Naive B cell (primary cell): ENCODE measurements around the gene RNF31. TPM values are rescaled to one million over a fixed set of nuclear protein-coding genes. Genes with fewer than 3 reads are reported as not detected.

ENCODE experiments used
- ATAC-seq, 2 donors: fragments of 150-1000 bp; cut with Tn5 transposase; 2 replicates each; pipeline ENCODE4 v1.10.0; 2021; ENCODE audit warnings: low read depth in 2 of 2, mild to moderate bottlenecking in 2 of 2, moderate library complexity in 2 of 2
- DNase-seq: peaks from one replicate; pipeline ENCODE4 v3.0.0; 2022
- H3K27ac Mint-ChIP-seq, 6 donors: one replicate each; pipeline ENCODE4 v1.8.0; 2020 to 2022; ENCODE audit warnings: mild to moderate bottlenecking in 6 of 6, mixed read lengths in 6 of 6, moderate library complexity in 5 of 6, inconsistent platforms in 2 of 6
- H3K27me3 Mint-ChIP-seq, 3 donors: one replicate each; pipeline ENCODE4 v1.8.0; 2021 to 2022; ENCODE audit warnings: mixed read lengths in 3 of 3, mild to moderate bottlenecking in 1 of 3
- H3K36me3 Mint-ChIP-seq, 2 donors: one replicate each; pipeline ENCODE4 v1.8.0; 2020 to 2022; ENCODE audit warnings: mixed read lengths in 2 of 2, inconsistent platforms in 1 of 2, mild to moderate bottlenecking in 1 of 2
- H3K4me1 Mint-ChIP-seq, 3 donors: one replicate each; pipeline ENCODE4 v1.8.0; 2020 to 2022; ENCODE audit warnings: mixed read lengths in 3 of 3, inconsistent platforms in 1 of 3, mild to moderate bottlenecking in 1 of 3, moderate library complexity in 1 of 3
- H3K4me3 Mint-ChIP-seq, 8 donors: one replicate each; pipeline ENCODE4 v1.8.0; 2020 to 2022; ENCODE audit warnings: mild to moderate bottlenecking in 8 of 8, mixed read lengths in 8 of 8, moderate library complexity in 8 of 8, inconsistent platforms in 2 of 8
- H3K9me3 Mint-ChIP-seq, 7 donors: one replicate each; pipeline ENCODE4 v1.8.0; 2020 to 2022; ENCODE audit warnings: mixed read lengths in 7 of 7, mild to moderate bottlenecking in 5 of 7, inconsistent platforms in 2 of 7, moderate library complexity in 1 of 7
- polyA plus RNA-seq, 6 donors: library from polyadenylated mRNA; unstranded; fragments of 300-500 nt; fragmentation: Illumina TruSeq; gene quantifications; one replicate each; pipeline ENCODE4 v1.2.3, GENCODE V29; 2021; ENCODE audit warnings: low read depth in 6 of 6

RNF31 gene
- polyA plus RNA-seq, 6 donors from 2014 or later, result 21.0 to 47.2 (median 32.1) TPM

- H3K27me3 Mint-ChIP-seq, result no peaks in the 10 kb centered on the region
- H3K36me3 Mint-ChIP-seq, result peaks cover 5 to 32% of the 10 kb centered on the region in 2 donors
- ATAC-seq (no peak), DNase-seq (no peak)
- H3K27ac Mint-ChIP-seq, result peak overlapping the region in 5 of 6 donors; percentile 94 to 99 (median 97)
- peak overlapping the region; percentile 97 to 100 (median 98) for H3K4me3 Mint-ChIP-seq
- peaks cover 39 to 62% (median 58%) of the 10 kb centered on the region in 3 donors for H3K4me1 Mint-ChIP-seq
- no peaks in the 10 kb centered on the region for H3K9me3 Mint-ChIP-seq
Measured at GRCh38 chr14:24162093-24162492, 14.8 kb downstream of the RNF31 start.

GRCh38 chr14:24164518-24164991 lies 17.3 kb downstream of the RNF31 start:
- H3K4me1 Mint-ChIP-seq, result peaks cover 50 to 68% (median 67%) of the 10 kb centered on the region in 3 donors
- no peaks in the 10 kb centered on the region for H3K27me3 Mint-ChIP-seq
- ATAC-seq (no peak), DNase-seq (no peak)
- H3K27ac Mint-ChIP-seq, result peak overlapping the region in 1 of 6 donors; percentile 83
- no peaks in the 10 kb centered on the region for H3K9me3 Mint-ChIP-seq
- peak overlapping the region in 5 of 8 donors; percentile 15 to 86 (median 46) for H3K4me3 Mint-ChIP-seq
- peaks cover 16 to 47% of the 10 kb centered on the region in 2 donors for H3K36me3 Mint-ChIP-seq

DNA sequence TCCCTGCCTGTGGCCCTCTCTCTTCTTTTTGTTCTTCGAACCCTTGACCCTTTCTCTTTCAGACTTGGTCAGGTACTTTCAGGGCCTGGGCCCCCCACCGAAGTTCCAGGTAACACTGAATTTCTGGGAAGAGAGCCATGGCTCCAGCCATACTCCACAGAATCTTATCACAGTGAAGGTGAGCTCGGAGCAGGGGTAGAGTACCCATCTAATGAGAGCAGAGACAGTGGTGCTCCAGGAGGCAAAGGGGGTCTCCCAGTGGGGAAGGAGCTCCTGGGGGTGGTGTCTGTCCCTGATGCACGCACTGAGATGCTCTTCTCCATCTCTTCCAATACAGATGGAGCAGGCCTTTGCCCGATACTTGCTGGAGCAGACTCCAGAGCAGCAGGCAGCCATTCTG lies 18.5 kb downstream of the RNF31 start:
- peaks cover 49 to 62% (median 59%) of the 10 kb centered on the region in 3 donors for H3K4me1 Mint-ChIP-seq
- no peaks in the 10 kb centered on the region for H3K27me3 Mint-ChIP-seq
- H3K4me3 Mint-ChIP-seq, result peak overlapping the region in 3 of 8 donors; percentile 20 to 57 (median 30)
- ATAC-seq (no peak), DNase-seq (no peak)
- H3K9me3 Mint-ChIP-seq, result no peaks in the 10 kb centered on the region
- H3K27ac Mint-ChIP-seq, result peak overlapping the region in 3 of 6 donors; percentile 26 to 89 (median 56)
- peaks cover 16 to 49% of the 10 kb centered on the region in 2 donors for H3K36me3 Mint-ChIP-seq

GRCh38 chr14:24167469-24168114 lies 20.3 kb downstream of the RNF31 start:
- Mint-ChIP-seq H3K4me3 (peak overlapping the region in 2 of 8 donors; percentile 19 to 33), H3K4me1 (peaks cover 43 to 63% (median 51%) of the 10 kb centered on the region in 3 donors), H3K27ac (peak overlapping the region in 4 of 6 donors; percentile 60 to 79 (median 78)), H3K9me3 (no peaks in the 10 kb centered on the region), H3K36me3 (peaks cover 16 to 49% of the 10 kb centered on the region in 2 donors), H3K27me3 (no peaks in the 10 kb centered on the region)
- ATAC-seq (no peak), DNase-seq (no peak)

DNA sequence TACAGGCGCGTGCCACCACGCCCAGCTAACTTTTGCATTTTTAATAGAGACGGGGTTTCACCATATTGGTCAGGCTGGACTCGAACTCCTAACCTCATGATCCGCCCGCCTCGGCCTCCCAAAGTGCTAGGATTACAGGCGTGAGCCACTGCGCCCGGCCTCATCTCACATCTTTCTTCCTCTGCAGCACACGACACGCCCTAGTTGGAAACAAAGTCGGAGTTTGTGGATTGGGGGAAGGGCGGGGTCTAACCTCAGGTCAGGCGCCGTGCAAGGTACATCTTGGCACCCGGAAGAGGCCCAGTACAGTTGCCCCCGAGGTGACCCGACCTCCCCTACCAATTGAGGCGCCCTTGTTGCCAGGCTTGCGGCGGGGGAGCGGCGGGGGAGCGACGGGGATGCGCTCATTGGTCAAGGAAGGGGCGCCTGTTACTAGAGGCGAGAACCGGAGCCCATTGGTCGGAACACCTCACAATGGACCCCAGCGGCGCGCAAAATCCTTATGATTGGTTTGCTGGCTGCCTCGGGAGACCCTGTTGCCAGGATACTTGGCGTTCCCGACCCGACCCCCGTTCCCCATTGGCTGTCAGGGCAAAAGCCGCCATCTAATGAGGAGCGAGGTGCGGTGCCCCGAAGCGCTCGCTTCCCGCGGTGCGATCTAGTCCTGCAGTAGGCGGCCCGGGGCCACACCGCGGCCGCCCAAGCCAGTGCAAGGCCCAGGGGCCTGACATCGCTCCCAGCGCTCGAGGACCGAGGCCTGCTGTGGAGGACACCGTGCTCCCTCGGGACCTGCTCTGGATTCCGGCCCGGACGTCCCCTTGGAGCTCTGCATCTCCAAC lies 24.3 kb downstream of the RNF31 start, which contains the start of gene REC8:
TSS of gene REC8 (plus strand) at position 659 of the 839 bp plus-strand sequence. CDS start 473 bp downstream, outside the sequence.
- H3K36me3 Mint-ChIP-seq, result peaks cover 11 to 23% of the 10 kb centered on the region in 2 donors
- H3K4me3 Mint-ChIP-seq, result peak within 1 kb of the TSS; percentile 78 to 95 (median 93)
- H3K27ac Mint-ChIP-seq, result peak within 1 kb of the TSS; percentile 38 to 95 (median 82)
- peak; percentile 85 for DNase-seq
- H3K9me3 Mint-ChIP-seq, result no peaks in the 10 kb centered on the region
- H3K27me3 Mint-ChIP-seq, result no peaks in the 10 kb centered on the region
- H3K4me1 Mint-ChIP-seq, result peaks cover 25 to 38% (median 27%) of the 10 kb centered on the region in 3 donors
- peak; percentile 90 to 92 for ATAC-seq

DNA sequence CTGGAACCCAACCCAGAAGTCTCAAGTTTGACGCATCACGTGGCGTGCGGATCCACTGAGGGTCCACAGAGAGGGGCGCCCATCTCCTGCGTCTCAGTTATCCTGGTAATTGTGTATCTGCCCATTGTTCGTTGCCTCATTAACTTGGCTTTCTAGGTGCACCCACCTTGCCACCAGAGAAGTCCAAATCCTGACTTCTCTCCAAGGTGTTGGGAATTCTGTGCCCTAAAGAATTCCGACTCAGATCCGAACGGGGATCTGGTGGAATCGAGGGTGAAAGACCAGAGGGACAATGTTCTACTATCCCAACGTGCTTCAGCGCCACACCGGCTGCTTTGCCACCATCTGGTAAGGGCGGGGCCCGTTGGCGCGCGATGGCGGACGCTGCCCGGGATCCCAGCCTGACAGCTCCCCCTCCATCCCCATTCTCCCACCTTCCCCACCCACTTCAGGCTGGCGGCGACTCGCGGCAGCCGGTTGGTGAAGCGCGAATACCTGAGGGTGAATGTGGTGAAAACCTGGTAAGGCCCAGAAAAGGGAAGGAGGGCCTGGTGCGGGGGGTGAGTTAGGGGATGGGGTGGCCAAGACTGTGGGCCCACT lies 25.1 kb downstream of the RNF31 start:
- peak overlapping the region; percentile 78 to 95 (median 93) for H3K4me3 Mint-ChIP-seq
- peak in 1 of 2 donors; percentile 1 for ATAC-seq
- no peak for DNase-seq
- H3K9me3 Mint-ChIP-seq, result no peaks in the 10 kb centered on the region
- H3K27me3 Mint-ChIP-seq, result no peaks in the 10 kb centered on the region
- H3K27ac Mint-ChIP-seq, result peak overlapping the region in 4 of 6 donors; percentile 24 to 82 (median 72)
- peaks cover 10 to 17% of the 10 kb centered on the region in 2 donors for H3K36me3 Mint-ChIP-seq
- H3K4me1 Mint-ChIP-seq, result peaks cover 23 to 34% (median 26%) of the 10 kb centered on the region in 3 donors

DNA sequence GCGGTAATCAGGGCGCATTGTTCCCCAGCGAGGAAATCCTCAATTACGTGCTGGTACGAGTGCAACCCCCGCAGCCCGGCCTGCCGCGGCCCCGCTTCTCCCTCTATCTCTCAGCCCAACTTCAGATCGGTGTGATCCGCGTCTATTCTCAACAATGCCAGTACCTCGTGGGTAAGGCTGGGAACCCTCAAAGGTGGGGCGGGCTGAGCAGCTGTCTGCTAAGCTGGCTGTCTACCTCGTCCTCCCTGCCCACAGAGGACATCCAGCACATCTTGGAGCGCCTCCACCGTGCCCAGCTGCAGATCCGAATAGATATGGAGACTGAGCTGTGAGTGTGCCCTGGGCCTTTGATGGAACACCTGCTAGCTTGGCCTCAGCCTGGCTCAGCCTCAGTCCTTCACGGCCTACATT lies 25.6 kb downstream of the RNF31 start:
- Mint-ChIP-seq H3K27ac (peak overlapping the region in 3 of 6 donors; percentile 70 to 87 (median 82)), H3K36me3 (peaks cover 6 to 12% of the 10 kb centered on the region in 2 donors), H3K27me3 (no peaks in the 10 kb centered on the region), H3K4me3 (peak overlapping the region; percentile 37 to 94 (median 76)), H3K4me1 (peaks cover 21 to 34% (median 21%) of the 10 kb centered on the region in 3 donors), H3K9me3 (no peaks in the 10 kb centered on the region)
- ATAC-seq (no peak), DNase-seq (no peak)

GRCh38 chr14:24176599-24176998 lies 29.3 kb downstream of the RNF31 start:
- ATAC-seq (no peak), DNase-seq (no peak)
- Mint-ChIP-seq H3K9me3 (no peaks in the 10 kb centered on the region), H3K4me3 (no peak overlapping the region), H3K27me3 (no peaks in the 10 kb centered on the region), H3K36me3 (no peaks in the 10 kb centered on the region), H3K27ac (no peak overlapping the region), H3K4me1 (peaks cover 15 to 38% (median 22%) of the 10 kb centered on the region in 3 donors)

DNA sequence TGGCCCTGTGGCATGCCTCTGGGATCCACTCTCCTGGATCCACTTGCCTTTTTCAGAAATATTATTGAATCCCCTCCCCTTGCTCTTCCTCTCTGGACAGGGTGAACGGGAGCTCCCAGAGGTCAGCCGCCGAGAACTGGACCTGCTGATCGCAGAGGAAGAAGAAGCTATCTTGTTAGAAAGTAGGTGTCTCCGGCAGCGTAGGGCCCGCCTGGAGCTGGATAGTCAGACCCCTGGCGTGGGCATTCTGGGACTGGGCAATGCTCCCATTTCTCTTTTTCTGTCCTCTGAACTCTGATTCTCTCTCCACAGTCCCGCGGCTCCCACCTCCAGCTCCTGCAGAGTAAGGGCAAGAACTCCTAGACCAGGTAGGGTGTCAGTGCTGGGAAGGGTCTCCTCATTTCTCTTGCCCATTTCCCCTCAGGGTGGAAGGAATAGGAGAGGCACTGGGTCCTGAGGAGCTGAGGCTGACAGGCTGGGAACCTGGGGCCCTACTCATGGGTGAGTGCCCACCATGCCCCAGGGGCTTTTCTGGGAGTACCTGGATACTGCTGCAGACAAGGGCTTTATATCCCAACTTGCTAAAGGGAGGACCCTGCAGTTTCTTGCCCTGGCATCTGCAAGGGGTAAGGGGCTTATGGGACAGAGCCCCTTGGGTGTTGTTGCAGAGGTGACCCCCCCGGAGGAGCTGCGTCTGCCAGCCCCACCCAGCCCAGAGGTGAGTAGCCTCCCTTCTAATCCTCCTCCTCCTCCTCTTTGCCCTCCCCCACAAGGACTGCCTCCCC lies 29.9 kb downstream of the RNF31 start:
- H3K27ac Mint-ChIP-seq, result peak overlapping the region in 1 of 6 donors; percentile 33
- H3K9me3 Mint-ChIP-seq, result no peaks in the 10 kb centered on the region
- DNase-seq (no peak), ATAC-seq (no peak)
- no peak overlapping the region for H3K4me3 Mint-ChIP-seq
- no peaks in the 10 kb centered on the region for H3K36me3 Mint-ChIP-seq
- H3K4me1 Mint-ChIP-seq, result peaks cover 12 to 32% (median 20%) of the 10 kb centered on the region in 3 donors
- H3K27me3 Mint-ChIP-seq, result no peaks in the 10 kb centered on the region

- DNase-seq, result no peak
- no peak overlapping the region for H3K27ac Mint-ChIP-seq
- H3K4me3 Mint-ChIP-seq, result no peak overlapping the region
- no peak for ATAC-seq
- H3K36me3 Mint-ChIP-seq, result peaks cover 0 to 4% of the 10 kb centered on the region in 2 donors
- H3K9me3 Mint-ChIP-seq, result no peaks in the 10 kb centered on the region
- no peaks in the 10 kb centered on the region for H3K27me3 Mint-ChIP-seq
- H3K4me1 Mint-ChIP-seq, result peaks cover 12 to 31% (median 17%) of the 10 kb centered on the region in 3 donors
Measured at GRCh38 chr14:24177891-24178290, 30.6 kb downstream of the RNF31 start.

- Mint-ChIP-seq H3K36me3 (peaks cover 0 to 4% of the 10 kb centered on the region in 2 donors), H3K4me1 (peaks cover 10 to 24% (median 12%) of the 10 kb centered on the region in 3 donors), H3K27ac (peak overlapping the region in 3 of 6 donors; percentile 59 to 66 (median 65)), H3K27me3 (no peaks in the 10 kb centered on the region), H3K9me3 (no peaks in the 10 kb centered on the region), H3K4me3 (no peak overlapping the region)
- no peak for ATAC-seq
- no peak for DNase-seq
Measured at GRCh38 chr14:24178399-24179178, 31.3 kb downstream of the RNF31 start.
